GM23248 (cell line): ENCODE results near the gene ATP6V0E2. TPM values are rescaled to one million over a fixed set of nuclear protein-coding genes. Genes with fewer than 3 reads are reported as not detected.

Source experiments
- DNase-seq: peaks from one replicate; pipeline ENCODE4 v3.0.0-alpha.2; 2015
- H2AFZ ChIP-seq: fragments of 200-600 bp; sonication (generic); 2 replicates; pipeline ENCODE4 v1.6.1; 2016; ENCODE audit warnings: antibody characterized with exemption
- H3F3A ChIP-seq: fragments of 200-600 bp; sonication (generic); 2 replicates; pipeline ENCODE4 v1.6.1; 2016; ENCODE audit warnings: mild to moderate bottlenecking, antibody characterized with exemption, mixed run types; ENCODE audit not compliant: insufficient read depth
- H3K27ac ChIP-seq: fragments of 200-600 bp; sonication (generic); 2 replicates; pipeline ENCODE4 v1.5.1; 2016; ENCODE audit warnings: mild to moderate bottlenecking
- H3K27me3 ChIP-seq: fragments of 200-600 bp; sonication (generic); replicated peaks from 2 replicates; pipeline ENCODE4 v1.6.1; 2016; ENCODE audit warnings: mild to moderate bottlenecking; ENCODE audit not compliant: insufficient read depth
- H3K36me3 ChIP-seq: fragments of 200-600 bp; sonication (generic); 2 replicates; pipeline ENCODE4 v1.6.1; 2016; ENCODE audit warnings: low read depth, mild to moderate bottlenecking
- H3K4me1 ChIP-seq: fragments of 200-600 bp; sonication (generic); 2 replicates; pipeline ENCODE4 v1.6.1; 2016; ENCODE audit warnings: mild to moderate bottlenecking; ENCODE audit not compliant: insufficient read depth
- H3K4me2 ChIP-seq: fragments of 200-600 bp; sonication (generic); one replicate; pipeline ENCODE4 v1.6.1; 2016; ENCODE audit warnings: mild to moderate bottlenecking; ENCODE audit not compliant: unreplicated experiment
- H3K4me3 ChIP-seq: fragments of 200-600 bp; sonication (generic); 2 replicates; pipeline ENCODE4 v1.5.1; 2016; ENCODE audit warnings: mild to moderate bottlenecking
- H3K79me2 ChIP-seq: fragments of 200-600 bp; sonication (generic); 2 replicates; pipeline ENCODE4 v1.6.1; 2016; ENCODE audit warnings: mild to moderate bottlenecking; ENCODE audit not compliant: insufficient read depth
- H3K9ac ChIP-seq: fragments of 200-600 bp; sonication (generic); 2 replicates; pipeline ENCODE4 v1.6.1; 2016; ENCODE audit warnings: mild to moderate bottlenecking
- H3K9me2 ChIP-seq: fragments of 200-600 bp; sonication (generic); 2 replicates; pipeline ENCODE4 v1.6.1; 2016; ENCODE audit warnings: mixed run types, mild to moderate bottlenecking, moderate library complexity; ENCODE audit not compliant: insufficient read depth
- H3K9me3 ChIP-seq: fragments of 200-600 bp; sonication (generic); one replicate; pipeline ENCODE4 v1.6.1; 2017; ENCODE audit warnings: low read depth
- H4K20me1 ChIP-seq: fragments of 200-600 bp; sonication (generic); 2 replicates; pipeline ENCODE4 v1.6.0; 2016; ENCODE audit not compliant: insufficient read depth
- EZH2 ChIP-seq: fragments of 200-600 bp; sonication (generic); IDR thresholded peaks from 2 replicates; pipeline ENCODE4 v1.6.1; 2018; ENCODE audit warnings: antibody characterized with exemption, mild to moderate bottlenecking; ENCODE audit not compliant: insufficient read depth, poor library complexity, severe bottlenecking
- EZH2phosphoT487 ChIP-seq: fragments of 200-600 bp; sonication (generic); IDR thresholded peaks from 2 replicates; pipeline ENCODE4 v1.6.1; 2018; ENCODE audit warnings: antibody characterized with exemption, moderate library complexity, mild to moderate bottlenecking, low read depth; ENCODE audit not compliant: insufficient read depth
- whole genome bisulfite sequencing, 2 experiments: methylation state at CpG; one replicate each; pipeline ENCODE4 v1.1.6; 2015 to 2017; ENCODE audit warnings: low lambda C conversion rate in 2 of 2, low coverage in 1 of 2; ENCODE audit errors: missing lambda C conversion rate in 2 of 2; 5-methylcytosine and 5-hydroxymethylcytosine counted together
- in situ Hi-C: fragments of 300-500 bp; cut with MboI; formaldehyde crosslinking; loops from 2 replicates; pipeline ENCODE4 v1.15.0; 2020
- polyA plus RNA-seq: library from polyadenylated mRNA; unstranded; fragments of >200 nt; fragmentation: Nextera tagmentation; extraction: Ambion mirVana; gene quantifications from 2 replicates; pipeline ENCODE4 v1.2.1, GENCODE V29; 2016
- total RNA-seq: library from RNA; depleted of rRNA; stranded (reverse); fragments of >200 nt; shearing (Covaris generic); gene quantifications from 2 replicates; pipeline ENCODE4 v1.2.3, GENCODE V29; 2014

ATP6V0E2 gene
- total and polyA plus RNA-seq, 2 experiments from 2014 or later: 6.9 to 7.7 TPM

DNA sequence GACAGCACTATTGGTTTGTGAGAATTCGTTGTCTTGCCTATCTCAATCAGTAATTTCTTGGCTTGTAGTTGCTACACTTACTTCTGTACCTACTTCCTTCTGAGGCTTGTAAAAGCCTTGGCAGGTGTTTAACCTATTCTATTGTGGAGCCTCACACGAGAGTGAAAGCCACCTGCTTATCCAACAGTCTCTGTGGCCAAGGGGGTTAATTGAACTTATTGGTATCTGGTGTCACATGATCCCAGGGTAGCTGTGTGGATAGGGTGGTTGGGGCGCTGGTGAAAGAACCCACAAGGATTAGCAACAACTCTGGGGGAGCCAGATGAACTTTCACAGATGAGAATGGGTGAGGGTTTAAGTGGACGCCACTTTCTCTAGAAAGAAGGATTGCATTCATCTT, 13.9 kb upstream of the ATP6V0E2 start:
- in situ Hi-C loops: no loop called here

DNA sequence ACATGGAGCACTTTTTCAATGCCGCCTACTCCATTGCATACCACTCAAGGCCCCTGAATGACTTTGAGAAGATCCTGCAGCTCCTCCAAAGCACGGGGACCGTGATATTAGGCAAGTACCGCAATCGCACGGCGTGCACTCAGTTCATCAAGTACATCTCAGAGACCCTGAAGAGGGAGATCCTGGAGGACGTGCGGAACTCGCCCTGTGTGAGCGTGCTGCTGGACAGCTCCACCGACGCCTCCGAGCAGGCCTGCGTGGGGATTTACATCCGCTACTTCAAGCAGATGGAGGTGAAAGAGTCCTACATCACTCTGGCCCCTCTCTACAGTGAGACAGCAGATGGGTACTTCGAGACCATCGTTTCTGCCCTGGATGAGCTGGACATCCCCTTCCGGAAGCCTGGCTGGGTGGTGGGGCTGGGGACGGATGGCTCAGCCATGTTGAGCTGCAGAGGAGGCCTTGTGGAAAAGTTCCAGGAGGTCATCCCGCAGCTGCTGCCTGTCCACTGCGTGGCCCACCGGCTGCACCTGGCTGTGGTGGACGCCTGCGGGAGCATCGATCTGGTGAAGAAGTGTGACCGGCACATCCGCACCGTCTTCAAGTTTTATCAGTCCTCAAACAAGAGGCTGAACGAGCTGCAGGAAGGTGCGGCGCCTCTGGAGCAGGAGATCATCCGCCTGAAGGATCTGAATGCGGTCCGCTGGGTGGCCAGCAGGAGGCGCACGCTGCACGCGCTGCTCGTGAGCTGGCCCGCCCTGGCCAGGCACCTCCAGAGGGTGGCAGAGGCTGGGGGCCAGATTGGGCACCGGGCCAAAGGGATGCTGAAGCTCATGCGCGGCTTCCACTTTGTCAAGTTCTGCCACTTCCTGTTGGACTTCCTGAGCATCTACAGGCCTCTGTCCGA, 12.7 kb upstream of the ATP6V0E2 start:
- Histone ChIP-seq H3K9me2 (no peaks in the 10 kb centered on the region), H3K4me3 (no peak overlapping the region), H3K4me1 (no peaks in the 10 kb centered on the region), H3K27ac (no peak overlapping the region), H3K4me2 (no peak overlapping the region), H3K79me2 (no peaks in the 10 kb centered on the region), H3K36me3 (no peaks in the 10 kb centered on the region), H2AFZ (no peak overlapping the region), H3F3A (no peaks in the 10 kb centered on the region), H3K27me3 (no peaks in the 10 kb centered on the region), H3K9me3 (no peaks in the 10 kb centered on the region), H3K9ac (no peak overlapping the region), H4K20me1 (no peaks in the 10 kb centered on the region)
- TF ChIP-seq EZH2phosphoT487 (no peak), EZH2 (no peak)
- no peak for DNase-seq
- WGBS, 2 experiments: 81 to 85% methylated on average over 44 to 45 of the region's 45 CpGs
- in situ Hi-C loops: no loop called here

More for the DNA sequence above, 13.9 kb upstream of the ATP6V0E2 start:
- no peaks in the 10 kb centered on the region for H3K36me3 ChIP-seq
- no peak overlapping the region for H3K4me3 ChIP-seq
- 90 to 92% methylated on average over 4 of the region's 4 CpGs for WGBS, 2 experiments
- no peak overlapping the region for H3K9ac ChIP-seq
- no peak for TF ChIP-seq EZH2phosphoT487
- H2AFZ ChIP-seq: no peak overlapping the region
- no peak overlapping the region for H3K27ac ChIP-seq
- H3F3A ChIP-seq: no peaks in the 10 kb centered on the region
- no peak for DNase-seq
- H3K27me3 ChIP-seq: no peaks in the 10 kb centered on the region
- H3K4me1 ChIP-seq: peaks cover 8% of the 10 kb centered on the region
- no peaks in the 10 kb centered on the region for H3K9me3 ChIP-seq
- no peaks in the 10 kb centered on the region for H3K79me2 ChIP-seq
- H3K9me2 ChIP-seq: no peaks in the 10 kb centered on the region
- H3K4me2 ChIP-seq: no peak overlapping the region
- H4K20me1 ChIP-seq: no peaks in the 10 kb centered on the region

DNA sequence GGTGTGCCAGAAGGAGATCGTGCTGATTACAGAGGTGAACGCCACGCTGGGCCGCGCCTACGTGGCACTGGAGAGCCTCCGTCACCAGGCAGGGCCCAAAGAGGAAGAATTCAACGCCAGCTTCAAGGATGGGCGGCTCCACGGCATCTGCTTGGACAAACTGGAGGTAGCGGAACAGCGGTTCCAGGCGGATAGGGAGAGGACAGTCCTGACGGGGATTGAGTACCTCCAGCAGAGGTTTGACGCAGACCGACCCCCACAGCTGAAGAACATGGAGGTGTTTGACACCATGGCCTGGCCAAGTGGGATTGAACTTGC, 12.1 kb upstream of the ATP6V0E2 start:
- Histone ChIP-seq H3K36me3 (no peaks in the 10 kb centered on the region), H3K9me2 (no peaks in the 10 kb centered on the region), H3F3A (no peaks in the 10 kb centered on the region), H3K9ac (no peak overlapping the region), H3K4me3 (no peak overlapping the region), H3K79me2 (no peaks in the 10 kb centered on the region), H4K20me1 (no peaks in the 10 kb centered on the region), H3K4me2 (no peak overlapping the region), H3K9me3 (no peaks in the 10 kb centered on the region), H3K27ac (no peak overlapping the region), H2AFZ (no peak overlapping the region), H3K4me1 (no peaks in the 10 kb centered on the region), H3K27me3 (no peaks in the 10 kb centered on the region)
- DNase-seq: no peak
- 92 to 98% methylated on average over 16 of the region's 16 CpGs for WGBS, 2 experiments
- in situ Hi-C loops: no loop called here
- no peak for TF ChIP-seq EZH2phosphoT487
- TF ChIP-seq EZH2: no peak

DNA sequence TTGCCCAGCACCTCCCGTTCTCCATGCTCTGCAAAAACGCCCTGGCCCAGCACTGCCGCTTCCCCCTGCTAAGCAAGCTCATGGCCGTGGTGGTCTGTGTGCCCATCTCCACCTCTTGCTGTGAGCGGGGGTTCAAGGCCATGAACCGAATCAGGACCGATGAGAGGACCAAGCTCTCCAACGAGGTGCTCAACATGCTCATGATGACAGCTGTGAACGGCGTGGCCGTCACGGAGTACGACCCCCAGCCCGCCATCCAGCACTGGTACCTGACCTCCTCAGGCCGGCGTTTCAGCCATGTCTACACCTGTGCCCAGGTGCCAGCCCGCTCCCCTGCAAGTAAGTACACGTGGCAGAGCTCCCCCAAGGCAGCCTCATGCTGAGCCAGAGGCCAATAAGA, 11.6 kb upstream of the ATP6V0E2 start:
- Histone ChIP-seq H3K4me3 (no peak overlapping the region), H3K9ac (no peak overlapping the region), H3K36me3 (no peaks in the 10 kb centered on the region), H3K4me1 (no peaks in the 10 kb centered on the region), H3K27ac (no peak overlapping the region), H3F3A (no peaks in the 10 kb centered on the region), H3K9me3 (no peaks in the 10 kb centered on the region), H3K27me3 (no peaks in the 10 kb centered on the region), H3K9me2 (no peaks in the 10 kb centered on the region), H2AFZ (no peak overlapping the region), H3K4me2 (no peak overlapping the region), H4K20me1 (no peaks in the 10 kb centered on the region), H3K79me2 (no peaks in the 10 kb centered on the region)
- no peak for DNase-seq
- in situ Hi-C loops: no loop called here
- 92% methylated on average over 18 of the region's 18 CpGs for WGBS, 2 experiments
- TF ChIP-seq EZH2 (no peak), EZH2phosphoT487 (no peak)

DNA sequence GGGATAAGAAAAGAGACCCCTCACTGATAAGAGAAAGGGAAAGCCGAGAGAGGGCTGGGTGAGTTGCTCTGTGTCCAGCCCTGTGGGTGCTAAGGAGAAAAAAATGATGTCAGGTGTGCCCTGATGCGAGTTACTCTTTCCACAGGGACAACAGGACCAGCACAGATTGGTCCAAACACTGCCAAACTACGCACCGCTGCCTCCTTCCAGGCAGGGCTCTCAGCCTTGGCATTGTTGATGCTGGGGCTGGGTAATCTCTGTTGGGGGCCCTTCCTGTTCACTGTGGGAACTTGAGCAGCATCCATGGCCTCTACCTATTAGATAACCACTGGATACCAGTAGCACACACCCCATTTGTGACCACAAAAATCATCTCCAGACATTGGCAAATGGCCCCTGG, 10.3 kb upstream of the ATP6V0E2 start:
- no peaks in the 10 kb centered on the region for H3K9me2 ChIP-seq
- in situ Hi-C loops: no loop called here
- no peaks in the 10 kb centered on the region for H3K4me1 ChIP-seq

More for the DNA sequence above, 10.3 kb upstream of the ATP6V0E2 start:
- H3K27me3 ChIP-seq: no peaks in the 10 kb centered on the region
- no peak overlapping the region for H3K4me3 ChIP-seq
- H3F3A ChIP-seq: no peaks in the 10 kb centered on the region
- H3K36me3 ChIP-seq: no peaks in the 10 kb centered on the region
- WGBS, 2 experiments: 94 to 99% methylated on average over 4 of the region's 4 CpGs
- H3K9ac ChIP-seq: no peak overlapping the region
- no peak overlapping the region for H3K27ac ChIP-seq
- no peak for TF ChIP-seq EZH2phosphoT487
- DNase-seq: no peak
- no peaks in the 10 kb centered on the region for H3K9me3 ChIP-seq
- H3K79me2 ChIP-seq: no peaks in the 10 kb centered on the region
- H3K4me2 ChIP-seq: no peak overlapping the region
- H2AFZ ChIP-seq: no peak overlapping the region
- H4K20me1 ChIP-seq: no peaks in the 10 kb centered on the region
